ENCODE measurements around the gene PTMS.

- TF ChIP-seq POLR2A (IDR thresholded peaks at IDR 0.05; ENCODE audit: low read depth, low read length) (no peak), CTCF (IDR thresholded peaks at IDR 0.05; ENCODE audit: extremely low read depth in 1 of 2, insufficient read depth in 1 of 2, low read depth in 1 of 2, low read length in 2 of 2) (no peak), POLR2AphosphoS5 (IDR thresholded peaks at IDR 0.05; ENCODE audit: insufficient read depth, low read depth, low read length) (no peak), MAX (IDR thresholded peaks at IDR 0.05; ENCODE audit: insufficient read depth, insufficient read length) (no peak), EZH2 (IDR thresholded peaks at IDR 0.05; ENCODE audit: borderline replicate concordance, low read depth, low read length, severe bottlenecking) (no peak), JUN (IDR thresholded peaks at IDR 0.05; ENCODE audit: borderline replicate concordance, insufficient read depth, insufficient read length, low read depth) (no peak), FOS (IDR thresholded peaks at IDR 0.05; ENCODE audit: borderline replicate concordance, insufficient read depth, low read length) (no peak)
These were observed 26.5 kb downstream of the PTMS start for GRCh38 chr12:6792522-6793201.
